Natural killer cell (primary cell): ENCODE measurements around the gene POC1A. TPM values are rescaled to one million over a fixed set of nuclear protein-coding genes. Genes with fewer than 3 reads are reported as not detected.

Source experiments
- ATAC-seq, 3 donors: fragments of 150-1000 bp in 2 of 3; fragments of 200-7000 bp in 1 of 3; cut with Tn5 transposase; 1 replicate in 1 of 3; 2 replicates in 2 of 3; pipeline ENCODE4 v1.10.0; 2021; ENCODE audit warnings: mild to moderate bottlenecking in 2 of 3, moderate library complexity in 2 of 3
- DNase-seq, 2 donors: peaks; one replicate each; pipeline versions ENCODE4 v3.0.0 to v3.0.0-alpha.2; 2013 to 2021; ENCODE audit warnings: mixed read lengths in 1 of 2
- H3K27ac ChIP-seq: one replicate; pipeline ENCODE4 v1.5.1; 2013; ENCODE audit warnings: mild to moderate bottlenecking, low read length
- H3K27me3 ChIP-seq: one replicate; pipeline ENCODE4 v1.6.1; 2013; ENCODE audit warnings: low read length; ENCODE audit not compliant: control insufficient read depth, insufficient read depth
- H3K36me3 ChIP-seq: one replicate; pipeline ENCODE4 v1.6.1; 2013; ENCODE audit warnings: low read length; ENCODE audit not compliant: control insufficient read depth, insufficient read depth
- H3K4me1 ChIP-seq: one replicate; pipeline ENCODE4 v1.6.1; 2013; ENCODE audit warnings: low read length; ENCODE audit not compliant: control insufficient read depth, insufficient read depth
- H3K4me3 ChIP-seq: one replicate; pipeline ENCODE4 v1.5.1; 2013; ENCODE audit warnings: low read length
- H3K9me3 ChIP-seq: one replicate; pipeline ENCODE4 v1.6.1; 2013; ENCODE audit warnings: low read length; ENCODE audit not compliant: control insufficient read depth, insufficient read depth
- H3K27ac Mint-ChIP-seq, 2 donors: one replicate each; pipeline ENCODE4 v1.8.0; 2022; ENCODE audit warnings: mild to moderate bottlenecking in 2 of 2, mixed read lengths in 2 of 2, moderate library complexity in 1 of 2
- H3K27me3 Mint-ChIP-seq, 2 donors: one replicate each; pipeline ENCODE4 v1.8.0; 2022; ENCODE audit warnings: low read depth in 2 of 2, mixed read lengths in 2 of 2
- H3K36me3 Mint-ChIP-seq: one replicate; pipeline ENCODE4 v1.8.0; 2022; ENCODE audit warnings: mixed read lengths
- H3K4me1 Mint-ChIP-seq, 2 donors: one replicate each; pipeline ENCODE4 v1.8.0; 2022; ENCODE audit warnings: mixed read lengths in 2 of 2
- H3K4me3 Mint-ChIP-seq: one replicate; pipeline ENCODE4 v1.8.0; 2022; ENCODE audit warnings: mild to moderate bottlenecking, moderate library complexity, mixed read lengths
- H3K9me3 Mint-ChIP-seq, 2 donors: one replicate each; pipeline ENCODE4 v1.8.0; 2022; ENCODE audit warnings: mixed read lengths in 2 of 2
- CTCF ChIP-seq: fragments of 200-600 bp; IDR thresholded peaks from one replicate; pipeline ENCODE4 v1.8.0; 2022; ENCODE audit warnings: antibody characterized with exemption
- WGBS: methylation state at CpG from one replicate; pipeline ENCODE4 v1.1.7; 2013; ENCODE audit warnings: missing lambda C conversion rate; ENCODE audit not compliant: insufficient coverage; 5-methylcytosine and 5-hydroxymethylcytosine counted together
- intact Hi-C: fragments of 100-400 bp; cut with micrococcal nuclease; formaldehyde crosslinking; loops from one replicate; pipeline ENCODE4 v1.14.2; 2022
- total RNA-seq, 4 donors: library from RNA; stranded (reverse); fragments of 120-200 nt in 1 of 4; gene quantifications; one replicate each; pipeline versions ENCODE4 v1.2.3 to v1.2.4, GENCODE V29; 2013 to 2022

POC1A gene
- total RNA-seq, 3 donors from 2014 or later (not counting 1 experiment from before 2014, with no cell fraction given) = 1.3 to 2.6 (median 2.4) TPM

GRCh38 chr3:52141751-52142150, 12.5 kb downstream of the POC1A start:
- Mint-ChIP-seq H3K27me3 (no peaks in the 10 kb centered on the region), H3K4me3 (no peak overlapping the region), H3K9me3 (no peaks in the 10 kb centered on the region), H3K27ac (no peak overlapping the region), H3K4me1 (peaks cover 6 to 7% of the 10 kb centered on the region in 2 donors), H3K36me3 (no peaks in the 10 kb centered on the region)
- Histone ChIP-seq H3K4me1 (peaks cover 7% of the 10 kb centered on the region), H3K27ac (no peak overlapping the region), H3K4me3 (no peak overlapping the region), H3K9me3 (no peaks in the 10 kb centered on the region), H3K27me3 (no peaks in the 10 kb centered on the region), H3K36me3 (no peaks in the 10 kb centered on the region)
- intact Hi-C loops = no loop called here
- WGBS = over 99% methylated on average over 7 of the region's 7 CpGs
- DNase-seq = no peak
- no peak for TF ChIP-seq CTCF
- ATAC-seq = no peak

- Histone ChIP-seq H3K27me3 (no peaks in the 10 kb centered on the region), H3K4me1 (peaks cover 7% of the 10 kb centered on the region), H3K36me3 (no peaks in the 10 kb centered on the region), H3K9me3 (no peaks in the 10 kb centered on the region), H3K27ac (no peak overlapping the region), H3K4me3 (no peak overlapping the region)
- ATAC-seq (no peak), DNase-seq (no peak)
- WGBS = 98% methylated on average over 5 of the region's 5 CpGs
- H3K27ac Mint-ChIP-seq = peak overlapping the region in 1 of 2 donors; percentile 52
- H3K36me3 Mint-ChIP-seq = no peaks in the 10 kb centered on the region
- intact Hi-C loops = no loop called here
- TF ChIP-seq CTCF = no peak
- H3K9me3 Mint-ChIP-seq = no peaks in the 10 kb centered on the region
- no peaks in the 10 kb centered on the region for H3K27me3 Mint-ChIP-seq
- no peak overlapping the region for H3K4me3 Mint-ChIP-seq
- peaks cover 6 to 7% of the 10 kb centered on the region in 2 donors for H3K4me1 Mint-ChIP-seq
Measured at GRCh38 chr3:52140769-52141168, 13.5 kb downstream of the POC1A start.

- DNase-seq = no peak
- no peak overlapping the region for H3K27ac ChIP-seq
- Mint-ChIP-seq H3K36me3 (no peaks in the 10 kb centered on the region), H3K4me3 (no peak overlapping the region), H3K4me1 (peaks cover 7 to 9% of the 10 kb centered on the region in 2 donors), H3K9me3 (no peaks in the 10 kb centered on the region), H3K27ac (no peak overlapping the region), H3K27me3 (no peaks in the 10 kb centered on the region)
- no peaks in the 10 kb centered on the region for H3K27me3 ChIP-seq
- no peaks in the 10 kb centered on the region for H3K36me3 ChIP-seq
- H3K4me3 ChIP-seq = no peak overlapping the region
- TF ChIP-seq CTCF = no peak
- H3K9me3 ChIP-seq = no peaks in the 10 kb centered on the region
- intact Hi-C loops = no loop called here
- WGBS = 93% methylated on average over 9 of the region's 9 CpGs
- ATAC-seq = no peak
- peaks cover 7% of the 10 kb centered on the region for H3K4me1 ChIP-seq
Measured at GRCh38 chr3:52140000-52140399, 14.2 kb downstream of the POC1A start.

DNA sequence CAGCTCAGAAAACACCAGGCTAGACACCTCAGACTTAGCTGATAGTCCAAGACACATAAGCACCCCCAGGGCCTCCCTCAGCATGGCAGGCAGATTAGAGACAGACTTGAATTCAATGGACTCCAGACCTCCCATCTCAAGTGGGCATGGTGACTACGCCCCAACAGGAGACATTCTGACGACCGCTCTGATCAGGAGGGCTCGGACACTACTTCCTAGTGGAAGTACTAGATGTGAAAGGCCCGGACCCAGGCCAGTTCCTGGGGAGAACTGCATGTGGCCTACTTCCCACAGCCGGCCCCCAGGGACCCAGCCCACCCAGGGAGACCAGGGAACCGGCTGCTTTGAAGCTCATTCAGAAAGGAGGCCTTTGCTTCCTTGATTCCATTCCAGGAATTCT, 16.9 kb downstream of the POC1A start:
- ATAC-seq (no peak), DNase-seq (no peak)
- intact Hi-C loops = no loop called here
- 94% methylated on average over 7 of the region's 7 CpGs for WGBS
- TF ChIP-seq CTCF = no peak
- Mint-ChIP-seq H3K27me3 (no peaks in the 10 kb centered on the region), H3K27ac (no peak overlapping the region), H3K4me1 (peaks cover 6% of the 10 kb centered on the region in 2 donors), H3K9me3 (no peaks in the 10 kb centered on the region), H3K4me3 (no peak overlapping the region), H3K36me3 (no peaks in the 10 kb centered on the region)
- no peaks in the 10 kb centered on the region for H3K27me3 ChIP-seq
- no peaks in the 10 kb centered on the region for H3K36me3 ChIP-seq
- H3K27ac ChIP-seq = no peak overlapping the region
- H3K4me1 ChIP-seq = peaks cover 5% of the 10 kb centered on the region
- H3K9me3 ChIP-seq = no peaks in the 10 kb centered on the region
- no peak overlapping the region for H3K4me3 ChIP-seq
